ENCODE data around the gene PTPN18. TPM values are rescaled to one million over a fixed set of nuclear protein-coding genes. Genes with fewer than 3 reads are reported as not detected.
A peak's percentile ranks its signal among the peaks of the same experiment; 100 is the strongest.

PTPN18 gene
- total RNA-seq, 1 donor from 2014 or later = 14.5 TPM

- no peaks in the 10 kb centered on the region for H3K27me3 ChIP-seq (ENCODE audit: control insufficient read depth, insufficient read depth, low read length)
- FAIRE-seq (no peak), DNase-seq (ENCODE audit: low read depth) (no peak)
- TF ChIP-seq, protein P1, sequence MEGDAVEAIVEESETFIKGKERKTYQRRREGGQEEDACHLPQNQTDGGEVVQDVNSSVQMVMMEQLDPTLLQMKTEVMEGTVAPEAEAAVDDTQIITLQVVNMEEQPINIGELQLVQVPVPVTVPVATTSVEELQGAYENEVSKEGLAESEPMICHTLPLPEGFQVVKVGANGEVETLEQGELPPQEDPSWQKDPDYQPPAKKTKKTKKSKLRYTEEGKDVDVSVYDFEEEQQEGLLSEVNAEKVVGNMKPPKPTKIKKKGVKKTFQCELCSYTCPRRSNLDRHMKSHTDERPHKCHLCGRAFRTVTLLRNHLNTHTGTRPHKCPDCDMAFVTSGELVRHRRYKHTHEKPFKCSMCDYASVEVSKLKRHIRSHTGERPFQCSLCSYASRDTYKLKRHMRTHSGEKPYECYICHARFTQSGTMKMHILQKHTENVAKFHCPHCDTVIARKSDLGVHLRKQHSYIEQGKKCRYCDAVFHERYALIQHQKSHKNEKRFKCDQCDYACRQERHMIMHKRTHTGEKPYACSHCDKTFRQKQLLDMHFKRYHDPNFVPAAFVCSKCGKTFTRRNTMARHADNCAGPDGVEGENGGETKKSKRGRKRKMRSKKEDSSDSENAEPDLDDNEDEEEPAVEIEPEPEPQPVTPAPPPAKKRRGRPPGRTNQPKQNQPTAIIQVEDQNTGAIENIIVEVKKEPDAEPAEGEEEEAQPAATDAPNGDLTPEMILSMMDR (IDR thresholded peaks at IDR 0.05; ENCODE audit: insufficient read depth, low read length, severe bottlenecking) = no peak
- peaks cover 4% of the 10 kb centered on the region for H3K36me3 ChIP-seq (ENCODE audit: control insufficient read depth, insufficient read depth, low read length)
- peak overlapping the region; percentile 55 for H3K4me3 ChIP-seq (ENCODE audit: low read depth, low read length)
These were observed 17.3 kb downstream of the PTPN18 start for GRCh38 chr2:130372833-130373807.

- TF ChIP-seq, protein P1 (IDR thresholded peaks at IDR 0.05; ENCODE audit: insufficient read depth, low read length, severe bottlenecking) = no peak
- no peak overlapping the region for H3K4me3 ChIP-seq (ENCODE audit: low read depth, low read length)
- H3K36me3 ChIP-seq (ENCODE audit: control insufficient read depth, insufficient read depth, low read length) = peaks cover 4% of the 10 kb centered on the region
- no peak for DNase-seq (ENCODE audit: low read depth)
- H3K27me3 ChIP-seq (ENCODE audit: control insufficient read depth, insufficient read depth, low read length) = no peaks in the 10 kb centered on the region
- no peak for FAIRE-seq
These were observed 18.0 kb downstream of the PTPN18 start for GRCh38 chr2:130373808-130374365.

DNA sequence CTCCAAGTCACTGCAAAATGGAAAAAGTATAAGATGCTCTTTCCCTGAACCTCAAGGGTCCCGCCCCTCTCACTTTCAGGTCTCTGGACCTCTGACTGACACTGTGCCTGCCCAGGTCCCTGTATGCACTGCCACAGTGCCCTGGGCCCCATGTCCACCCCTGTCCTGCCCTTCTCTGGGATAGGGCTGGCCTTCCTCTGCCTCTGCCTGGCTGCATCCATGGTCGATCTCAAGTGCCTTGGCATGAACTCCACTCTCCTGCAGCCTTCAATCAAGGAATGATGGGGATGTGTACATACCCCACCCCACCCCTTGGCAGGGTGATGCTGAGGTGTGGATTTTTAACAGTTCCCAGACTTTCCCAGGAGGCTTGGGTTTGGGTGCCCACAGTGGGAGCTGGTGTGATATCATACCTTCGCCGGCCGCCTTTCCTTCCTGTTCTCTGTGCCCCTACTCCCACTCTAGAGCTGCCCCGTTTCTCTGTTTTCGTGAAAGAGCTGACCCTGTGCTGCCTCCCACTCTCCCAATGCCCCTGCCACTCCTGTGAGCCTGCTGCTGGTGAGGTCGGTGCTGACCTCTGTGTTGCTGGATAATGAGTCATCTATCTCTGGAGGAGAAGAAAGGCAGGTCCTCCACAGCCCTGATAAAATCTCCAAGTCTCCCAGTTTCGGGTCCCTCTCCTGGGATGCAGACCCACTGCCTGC, 18.9 kb downstream of the PTPN18 start:
- peaks cover 4% of the 10 kb centered on the region for H3K36me3 ChIP-seq (ENCODE audit: control insufficient read depth, insufficient read depth, low read length)
- no peaks in the 10 kb centered on the region for H3K27me3 ChIP-seq (ENCODE audit: control insufficient read depth, insufficient read depth, low read length)
- no peak for FAIRE-seq
- TF ChIP-seq, protein P1 (IDR thresholded peaks at IDR 0.05; ENCODE audit: insufficient read depth, low read length, severe bottlenecking) = no peak
- H3K4me3 ChIP-seq (ENCODE audit: low read depth, low read length) = no peak overlapping the region
- DNase-seq (ENCODE audit: low read depth) = no peak

DNA sequence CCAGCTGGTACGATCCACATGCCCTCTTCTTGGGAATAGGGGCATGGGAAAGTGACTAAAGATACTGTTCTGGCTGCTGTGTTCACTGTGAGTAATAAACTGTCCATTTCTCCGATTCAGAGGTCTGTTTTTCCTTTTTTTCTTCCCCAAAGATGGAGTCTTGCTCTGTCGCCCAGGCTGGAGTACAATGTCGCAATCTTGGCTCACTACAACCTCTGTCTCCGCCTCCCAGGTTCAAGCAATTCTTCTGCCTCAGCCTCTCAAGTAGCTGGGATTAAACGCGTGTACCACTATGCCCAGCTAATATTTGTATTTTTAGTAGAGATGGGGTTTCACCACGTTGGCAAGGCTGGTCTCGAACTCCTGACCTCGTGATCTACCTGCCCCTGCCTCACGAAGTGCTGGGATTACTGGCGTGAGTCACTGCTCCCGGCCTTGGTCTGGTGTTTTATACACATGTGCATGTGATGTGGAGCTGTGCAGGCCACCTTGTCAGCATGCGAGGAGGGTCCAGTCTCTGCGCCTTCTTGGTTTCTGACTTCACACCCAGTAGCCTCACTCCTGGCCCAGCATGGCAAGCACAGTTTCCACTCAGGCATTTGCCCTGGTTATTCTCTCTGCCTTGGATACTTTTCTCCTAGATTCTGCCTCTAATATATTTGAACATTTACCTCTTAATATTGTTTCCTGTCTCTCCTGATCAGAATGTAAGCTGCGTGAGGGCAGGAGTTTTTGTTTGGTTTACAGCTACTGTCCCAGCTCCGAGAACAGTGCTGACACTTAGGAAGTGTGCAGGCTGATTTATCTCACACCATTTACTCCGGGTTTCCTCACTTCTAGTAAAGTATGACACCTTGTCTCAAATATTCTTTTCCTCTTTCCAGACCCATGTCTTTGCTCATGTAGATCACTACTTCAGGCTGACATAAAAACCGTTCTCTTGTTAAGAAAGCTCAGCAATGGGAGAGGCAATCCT, 19.7 kb downstream of the PTPN18 start:
- no peak for FAIRE-seq
- no peaks in the 10 kb centered on the region for H3K27me3 ChIP-seq (ENCODE audit: control insufficient read depth, insufficient read depth, low read length)

More for the DNA sequence above, 19.7 kb downstream of the PTPN18 start:
- no peak for DNase-seq (ENCODE audit: low read depth)
- Histone ChIP-seq H3K4me3 (ENCODE audit: low read depth, low read length) (no peak overlapping the region), H3K36me3 (ENCODE audit: control insufficient read depth, insufficient read depth, low read length) (peaks cover 4% of the 10 kb centered on the region)
- TF ChIP-seq, protein P1 (IDR thresholded peaks at IDR 0.05; ENCODE audit: insufficient read depth, low read length, severe bottlenecking) = no peak
